Measurements from ENCODE around the gene CEP85. TPM values are rescaled to one million over a fixed set of nuclear protein-coding genes. Genes with fewer than 3 reads are reported as not detected.

CEP85 gene
- total RNA-seq, 1 donor from 2014 or later: 14.6 TPM

- H3K4me3 ChIP-seq (ENCODE audit: low read depth, low read length): no peak within 1 kb of the TSS
- DNase-seq (ENCODE audit: low read depth): no peak
Measured at GRCh38 chr1:26190373-26190987, 43.5 kb upstream of the CEP85 start, which contains the start of gene CATSPER4. CATSPER4 (plus strand) TSS chr1:26190602; CDS start chr1:26190628, 26 bp downstream.

DNA sequence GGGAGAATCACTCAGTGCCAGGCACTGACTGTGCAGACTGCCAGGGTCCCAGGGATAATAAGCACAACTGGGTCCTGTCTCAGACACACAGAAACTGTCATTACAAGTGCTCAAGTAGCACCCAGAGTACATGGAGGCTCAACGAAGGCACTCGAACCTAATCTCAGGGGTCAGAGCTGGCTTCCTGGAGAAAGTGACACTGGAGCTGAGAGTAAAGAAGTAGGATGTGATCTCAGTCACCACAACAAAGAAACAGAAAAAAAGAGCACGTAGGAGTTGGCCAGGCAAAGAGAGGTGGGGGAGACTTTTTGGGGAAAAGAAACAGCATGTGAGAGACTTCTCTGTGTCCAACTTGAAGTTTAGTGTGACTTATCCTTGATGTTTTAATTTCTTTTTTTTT lies 42.3 kb upstream of the CEP85 start:
- H3K4me3 ChIP-seq (ENCODE audit: low read depth, low read length): no peak overlapping the region
- TF ChIP-seq CTCF (conservative IDR thresholded peaks at IDR 0.05; ENCODE audit: low read depth, low read length): no peak
- DNase-seq (ENCODE audit: low read depth): no peak

More at GRCh38 chr1:26190373-26190987, 43.5 kb upstream of the CEP85 start, which contains the start of gene CATSPER4:
- TF ChIP-seq CTCF (conservative IDR thresholded peaks at IDR 0.05; ENCODE audit: low read depth, low read length): peak; percentile 34

GRCh38 chr1:26195805-26196204 lies 38.2 kb upstream of the CEP85 start:
- DNase-seq (ENCODE audit: low read depth): no peak
- no peak for TF ChIP-seq CTCF (conservative IDR thresholded peaks at IDR 0.05; ENCODE audit: low read depth, low read length)
- no peak overlapping the region for H3K4me3 ChIP-seq (ENCODE audit: low read depth, low read length)

GRCh38 chr1:26197301-26197700 lies 36.7 kb upstream of the CEP85 start:
- no peak for TF ChIP-seq CTCF (conservative IDR thresholded peaks at IDR 0.05; ENCODE audit: low read depth, low read length)
- DNase-seq (ENCODE audit: low read depth): no peak
- H3K4me3 ChIP-seq (ENCODE audit: low read depth, low read length): no peak overlapping the region

GRCh38 chr1:26197813-26198212 lies 36.2 kb upstream of the CEP85 start:
- no peak for DNase-seq (ENCODE audit: low read depth)
- no peak overlapping the region for H3K4me3 ChIP-seq (ENCODE audit: low read depth, low read length)
- no peak for TF ChIP-seq CTCF (conservative IDR thresholded peaks at IDR 0.05; ENCODE audit: low read depth, low read length)

DNA sequence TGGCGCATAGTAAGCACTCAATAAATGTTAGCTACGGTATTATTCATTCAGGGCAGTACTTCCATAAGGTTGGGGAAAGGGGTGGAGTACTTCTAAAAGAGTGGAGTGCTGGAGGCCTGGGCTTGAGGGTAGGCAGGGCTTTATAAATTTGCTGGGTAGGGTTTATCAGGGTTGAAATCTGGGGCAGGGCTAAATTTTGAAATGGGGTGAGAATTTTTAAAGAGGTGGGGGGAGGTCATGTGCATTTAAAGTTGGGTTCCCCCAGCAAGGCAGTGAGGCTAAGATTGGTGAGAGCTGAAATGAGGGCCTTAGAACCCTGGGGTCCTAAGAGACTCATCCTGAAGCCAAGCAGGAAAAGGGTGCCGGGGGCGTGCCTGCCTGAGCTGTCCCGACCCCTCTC lies 33.6 kb upstream of the CEP85 start:
- no peak for DNase-seq (ENCODE audit: low read depth)
- no peak overlapping the region for H3K4me3 ChIP-seq (ENCODE audit: low read depth, low read length)
- no peak for TF ChIP-seq CTCF (conservative IDR thresholded peaks at IDR 0.05; ENCODE audit: low read depth, low read length)

Data from epithelial cell of proximal tubule (primary cell).